GM19023 (cell line): ENCODE data around the gene FGF14.

Source experiments
- ATAC-seq: cut with Tn5 transposase; IDR thresholded peaks from one replicate; pipeline ENCODE4 v1.9.1; 2021; ENCODE audit warnings: mild to moderate bottlenecking, moderate library complexity; ENCODE audit not compliant: unreplicated experiment

Gene FGF14

GRCh38 chr13:102260256-102260655 is 141.6 kb downstream of the FGF14 start:
- ATAC-seq, result no peak

GRCh38 chr13:102255409-102255808 is 146.4 kb downstream of the FGF14 start:
- no peak for ATAC-seq

GRCh38 chr13:102251817-102252216 is 150.0 kb downstream of the FGF14 start:
- no peak for ATAC-seq

- no peak for ATAC-seq
These were observed 151.4 kb downstream of the FGF14 start for GRCh38 chr13:102250448-102250847.

- no peak for ATAC-seq
These were observed 157.1 kb downstream of the FGF14 start for GRCh38 chr13:102244607-102245227.

- no peak for ATAC-seq
These were observed 161.7 kb downstream of the FGF14 start for GRCh38 chr13:102240110-102240509.

GRCh38 chr13:102237230-102237629 is 164.6 kb downstream of the FGF14 start:
- ATAC-seq, result no peak

- ATAC-seq, result no peak
These were observed 165.0 kb downstream of the FGF14 start for GRCh38 chr13:102236830-102237229.

GRCh38 chr13:102236341-102236740 is 165.5 kb downstream of the FGF14 start:
- no peak for ATAC-seq

GRCh38 chr13:102235689-102236088 is 166.2 kb downstream of the FGF14 start:
- ATAC-seq, result no peak

- no peak for ATAC-seq
These were observed 167.2 kb downstream of the FGF14 start for GRCh38 chr13:102234618-102235017.

- ATAC-seq, result no peak
These were observed 168.2 kb downstream of the FGF14 start for GRCh38 chr13:102233566-102234208.

GRCh38 chr13:102231479-102231878 is 170.4 kb downstream of the FGF14 start:
- no peak for ATAC-seq

GRCh38 chr13:102227741-102228140 is 174.1 kb downstream of the FGF14 start:
- ATAC-seq, result no peak

GRCh38 chr13:102226591-102226990 is 175.3 kb downstream of the FGF14 start:
- ATAC-seq, result no peak

GRCh38 chr13:102225892-102226291 is 176.0 kb downstream of the FGF14 start:
- ATAC-seq, result no peak

- no peak for ATAC-seq
These were observed 181.1 kb downstream of the FGF14 start for GRCh38 chr13:102220681-102221228.

GRCh38 chr13:102214956-102215355 is 186.9 kb downstream of the FGF14 start:
- no peak for ATAC-seq

GRCh38 chr13:102212729-102213128 is 189.1 kb downstream of the FGF14 start:
- ATAC-seq, result no peak

- no peak for ATAC-seq
These were observed 193.5 kb downstream of the FGF14 start for GRCh38 chr13:102208347-102208746.

- no peak for ATAC-seq
These were observed 194.0 kb downstream of the FGF14 start for GRCh38 chr13:102207680-102208342.

- ATAC-seq, result no peak
These were observed 198.1 kb downstream of the FGF14 start for GRCh38 chr13:102203718-102204117.
